K562 (cell line): ENCODE data around the gene SMIM10L1. TPM values are rescaled to one million over a fixed set of nuclear protein-coding genes. Genes with fewer than 3 reads are reported as not detected.

Source experiments
- ATAC-seq: fragments of 200-7000 bp; cut with Tn5 transposase; 3 replicates; pipeline ENCODE4 v1.9.1; 2020; ENCODE audit warnings: moderate library complexity
- BruUV-seq: library from RNA; stranded (reverse); fragments of 400-500 nt; replicated peaks from 2 replicates; lab custom pipeline; 2021; lab: Mats Ljungman, UMichigan
- CTCF ChIA-PET: fragments of 300-600 bp; formaldehyde crosslinking; extraction: SDS; loops from one replicate; lab custom pipeline; 2021; ENCODE audit warnings: low intra/inter-chr PET ratio; lab: Yijun Ruan, JAX
- POLR2A ChIA-PET: fragments of 300-600, 350-650 bp; sonication (Branson Sonifier 250); formaldehyde crosslinking; extraction: SDS; loops from one replicate; lab custom pipeline; 2021; ENCODE audit warnings: antibody characterized with exemption, inconsistent platforms; lab: Yijun Ruan, JAX
- DNase-seq, 4 experiments: peaks; one replicate each; pipeline versions ENCODE4 v3.0.0 to v3.0.0-alpha.2; 2011 to 2018; ENCODE audit warnings: low spot score in 3 of 4, mixed read lengths in 3 of 4; ENCODE audit errors: extremely low read depth in 1 of 4
- FAIRE-seq: peaks from 2 replicates; lab custom pipeline; 2011; peaks lifted over from hg19 to GRCh38; lab: Jason Lieb, UNC
- H2AFZ ChIP-seq: 2 replicates; pipeline ENCODE4 v1.6.0; 2011; ENCODE audit warnings: low read depth, low read length, control low read depth, inconsistent platforms
- H3K27ac ChIP-seq: fragments of 200-600 bp; 3 replicates; pipeline ENCODE4 v1.8.0; 2011; ENCODE audit warnings: low read depth, mild to moderate bottlenecking, control low read depth, inconsistent platforms, low read length, moderate library complexity, mixed read lengths; ENCODE audit errors: extremely low read depth
- H3K27me3 ChIP-seq, 2 experiments: fragments of 300-600 bp in 1 of 2; 2 replicates in 1 of 2; 3 replicates in 1 of 2; pipeline versions ENCODE4 v1.6.0 to v1.8.0; 2011; ENCODE audit warnings: inconsistent platforms in 2 of 2, low read length in 2 of 2, mild to moderate bottlenecking in 1 of 2, mixed read lengths in 1 of 2, moderate library complexity in 1 of 2; ENCODE audit not compliant: control insufficient read depth in 2 of 2, insufficient read depth in 2 of 2
- H3K36me3 ChIP-seq: fragments of 300-600 bp; 3 replicates; pipeline ENCODE4 v1.8.0; 2011; ENCODE audit warnings: mild to moderate bottlenecking, low read length, inconsistent platforms; ENCODE audit not compliant: control insufficient read depth, insufficient read depth
- H3K4me1 ChIP-seq, 2 experiments: fragments of 200-600 bp in 1 of 2; replicated peaks in 1 of 2; 2 replicates in 1 of 2; 3 replicates in 1 of 2; pipeline versions ENCODE4 v1.5.1 to v1.8.0; 2011; ENCODE audit warnings: inconsistent platforms in 2 of 2, low read length in 2 of 2, mild to moderate bottlenecking in 1 of 2, mixed read lengths in 1 of 2, moderate library complexity in 1 of 2; ENCODE audit not compliant: control insufficient read depth in 2 of 2, insufficient read depth in 2 of 2
- H3K4me2 ChIP-seq: 2 replicates; pipeline ENCODE4 v1.6.1; 2011; ENCODE audit warnings: low read length, control low read depth, inconsistent platforms, mixed read lengths; ENCODE audit not compliant: insufficient read depth
- H3K4me3 ChIP-seq: fragments of 200-600 bp; sonication (generic), shearing (Covaris generic); 2 replicates; pipeline ENCODE4 v1.5.1; 2016; ENCODE audit warnings: control low read depth, inconsistent platforms
- H3K79me2 ChIP-seq: fragments of 200-600 bp; 3 replicates; pipeline ENCODE4 v1.8.0; 2011; ENCODE audit warnings: low read length, inconsistent platforms; ENCODE audit not compliant: control insufficient read depth, insufficient read depth
- H3K9ac ChIP-seq, 2 experiments: 2 replicates each; pipeline versions ENCODE4 v1.6.0 to v1.6.1; 2011; ENCODE audit warnings: low read depth in 2 of 2, low read length in 2 of 2, control low read depth in 1 of 2, inconsistent platforms in 1 of 2, mild to moderate bottlenecking in 1 of 2, mixed read lengths in 1 of 2; ENCODE audit not compliant: insufficient read depth in 1 of 2
- H3K9me1 ChIP-seq: one replicate; pipeline ENCODE4 v1.6.0; 2011; ENCODE audit warnings: inconsistent platforms, mild to moderate bottlenecking, low read length, moderate library complexity; ENCODE audit not compliant: control insufficient read depth, insufficient read depth
- H3K9me3 ChIP-seq: replicated peaks from 2 replicates; pipeline ENCODE4 v1.5.1; 2011; ENCODE audit warnings: low read depth, low read length, inconsistent platforms; ENCODE audit not compliant: control insufficient read depth, insufficient read depth
- H4K20me1 ChIP-seq: replicated peaks from 2 replicates; pipeline ENCODE4 v1.6.1; 2011; ENCODE audit warnings: low read length, inconsistent platforms, mixed read lengths; ENCODE audit not compliant: control insufficient read depth, insufficient read depth
- PRDM10 ChIP-seq: fragments of 450-650 bp; IDR thresholded peaks from 2 replicates; pipeline ENCODE4 v1.6.1; 2018; ENCODE audit not compliant: partially characterized antibody
- TCF7L2 ChIP-seq: fragments of 150-350 bp; IDR thresholded peaks from 2 replicates; pipeline ENCODE4 v1.6.1; 2016; ENCODE audit warnings: low read depth, mild to moderate bottlenecking, low read length, moderate library complexity
- WGBS: fragments of 100-300 bp; shearing (Covaris generic); methylation state at CpG from one replicate; pipeline ENCODE4 v1.1.6; 2016; ENCODE audit warnings: low coverage, mixed read lengths; ENCODE audit not compliant: insufficient coverage; ENCODE audit errors: missing lambda C conversion rate; 5-methylcytosine and 5-hydroxymethylcytosine counted together
- in situ Hi-C: fragments of 300-500 bp; cut with MboI; formaldehyde crosslinking; loops from 4 replicates; pipeline ENCODE4 v1.15.0; 2018; ENCODE audit warnings: inconsistent platforms, mixed read lengths
- intact Hi-C: fragments of 100-400 bp; cut with micrococcal nuclease; formaldehyde crosslinking; loops from 2 replicates; pipeline ENCODE4 v1.14.2; 2022
- polyA plus RNA-seq, 8 experiments: library from polyadenylated mRNA; depleted of rRNA in 4 of 8; stranded (reverse) in 5 of 8; unstranded in 3 of 8; fragments of >200 nt; fragmentation: Nextera tagmentation in 2 of 8; fragmentation: Illumina TruSeq in 1 of 8; extraction: Ambion mirVana in 2 of 8; extraction: Trizol in 1 of 8; gene quantifications; 2 replicates each; pipeline versions ENCODE4 v1.2.1 to v1.2.3, GENCODE V29; 2011 to 2014; ENCODE audit warnings: inconsistent platforms in 1 of 8, missing spikeins in 1 of 8
- total RNA-seq, 7 experiments: library from RNA; depleted of rRNA in 6 of 7; stranded (reverse); fragments of >200 nt in 6 of 7; fragmentation: Illumina TruSeq in 2 of 7; extraction: Trizol in 2 of 7; gene quantifications; 2 replicates each; pipeline versions ENCODE4 v1.2.1 to v1.2.3, GENCODE V29; 2011 to 2021; ENCODE audit warnings: low replicate concordance in 1 of 7

Gene SMIM10L1
- total and polyA plus RNA-seq, 9 of the 15 experiments (the other 6 are each of a cell fraction or from before 2014, with no cell fraction given): 3.0 to 12.1 (median 9.0) TPM

- DNase-seq: no peak
- H3K9me3 ChIP-seq: no peaks in the 10 kb centered on the region
- peak overlapping the region; percentile 94 for H2AFZ ChIP-seq
- CTCF ChIA-PET: no interaction called here
- peak overlapping the region; percentile 99 for H3K27ac ChIP-seq
- H3K4me1 ChIP-seq: peaks cover 6 to 14% of the 10 kb centered on the region in 2 experiments; a peak in 4 of 5 replicates
- BruUV-seq: no TSS peak
- H3K27me3 ChIP-seq: no peaks in the 10 kb centered on the region
- TF ChIP-seq TCF7L2 (no peak), PRDM10 (peak; percentile 44)
- TF ChIP-seq, all 486 proteins: peak for 1
- Histone ChIP-seq H3K36me3 (peaks cover 42% of the 10 kb centered on the region; the same call in 2 of the 3 replicates), H3K4me2 (peak overlapping the region; percentile 87), H4K20me1 (0 out of 2 replicates have a peak, but pooled peaks cover 5% of the 10 kb centered on the region), H3K9me1 (no peaks in the 10 kb centered on the region), H3K4me3 (peak overlapping the region; percentile 50), H3K9ac (peak overlapping the region; percentile 97 to 98), H3K79me2 (peaks cover 87% of the 10 kb centered on the region)
- WGBS: 0% methylated on average over 4 of the region's 4 CpGs
- intact Hi-C loops: no loop called here
- no peak for FAIRE-seq
- ATAC-seq: no peak
- POLR2A ChIA-PET: interaction anchor here (0.6 to 2.1 kb wide), 4 partner anchors 8 to 63 kb away, joined by 3 to 12 read pairs (median 6); no protein-coding TSS in a partner anchor
- in situ Hi-C loops: no loop called here
These were observed 217 bp upstream of the SMIM10L1 start for GRCh38 chr12:11170810-11171144.
